ENCODE data around the gene LRP5. TPM values are rescaled to one million over a fixed set of nuclear protein-coding genes. Genes with fewer than 3 reads are reported as not detected.
A peak's percentile ranks its signal among the peaks of the same experiment; 100 is the strongest.

LRP5 gene
- total RNA-seq, 2 experiments from 2014 or later: 2.0 to 2.9 TPM

DNA sequence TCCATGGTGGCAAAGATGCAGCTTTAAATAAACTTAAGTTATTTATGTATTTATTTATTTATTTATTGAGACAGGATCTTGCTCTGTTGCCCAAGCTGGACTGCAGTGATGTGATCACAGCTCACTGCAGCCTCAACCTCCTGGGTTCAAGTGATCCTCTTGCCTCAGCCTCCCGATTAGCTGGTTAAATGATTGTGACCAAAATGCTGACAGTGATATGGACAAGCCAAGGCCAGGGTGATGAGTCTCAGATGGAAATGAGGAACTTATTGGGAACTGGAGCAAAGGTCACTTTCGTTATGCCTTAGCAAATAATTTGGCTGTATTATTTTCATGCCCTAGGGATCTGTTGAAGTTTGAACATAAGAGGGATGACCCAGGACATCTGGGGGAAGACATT, 9.3 kb upstream of the LRP5 start:
- Mint-ChIP-seq H3K4me3 (no peak overlapping the region), H3K9me3 (no peaks in the 10 kb centered on the region), H3K36me3 (ENCODE audit: low read depth) (no peaks in the 10 kb centered on the region), H3K27ac (no peak overlapping the region), H3K4me1 (ENCODE audit: low read depth) (no peaks in the 10 kb centered on the region), H3K27me3 (no peaks in the 10 kb centered on the region)
- H3K27me3 ChIP-seq (ENCODE audit: control insufficient read depth in 1 of 2, insufficient read depth in 2 of 2, low read length in 2 of 2): no peaks in the 10 kb centered on the region
- TF ChIP-seq, protein P1, sequence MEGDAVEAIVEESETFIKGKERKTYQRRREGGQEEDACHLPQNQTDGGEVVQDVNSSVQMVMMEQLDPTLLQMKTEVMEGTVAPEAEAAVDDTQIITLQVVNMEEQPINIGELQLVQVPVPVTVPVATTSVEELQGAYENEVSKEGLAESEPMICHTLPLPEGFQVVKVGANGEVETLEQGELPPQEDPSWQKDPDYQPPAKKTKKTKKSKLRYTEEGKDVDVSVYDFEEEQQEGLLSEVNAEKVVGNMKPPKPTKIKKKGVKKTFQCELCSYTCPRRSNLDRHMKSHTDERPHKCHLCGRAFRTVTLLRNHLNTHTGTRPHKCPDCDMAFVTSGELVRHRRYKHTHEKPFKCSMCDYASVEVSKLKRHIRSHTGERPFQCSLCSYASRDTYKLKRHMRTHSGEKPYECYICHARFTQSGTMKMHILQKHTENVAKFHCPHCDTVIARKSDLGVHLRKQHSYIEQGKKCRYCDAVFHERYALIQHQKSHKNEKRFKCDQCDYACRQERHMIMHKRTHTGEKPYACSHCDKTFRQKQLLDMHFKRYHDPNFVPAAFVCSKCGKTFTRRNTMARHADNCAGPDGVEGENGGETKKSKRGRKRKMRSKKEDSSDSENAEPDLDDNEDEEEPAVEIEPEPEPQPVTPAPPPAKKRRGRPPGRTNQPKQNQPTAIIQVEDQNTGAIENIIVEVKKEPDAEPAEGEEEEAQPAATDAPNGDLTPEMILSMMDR (IDR thresholded peaks at IDR 0.05): no peak
- H3K36me3 ChIP-seq (ENCODE audit: insufficient read depth, low read length): no peaks in the 10 kb centered on the region
- intact Hi-C loops (cut with DNase I, micrococcal nuclease): no loop called here
- ChIA-PET POLR2A (no interaction called here), CTCF (no interaction called here)
- ATAC-seq (ENCODE audit: poor library complexity) (no peak), DNase-seq (peak in 2 of 14 experiments; percentile 9 to 30)
- peaks cover 0 to 8% of the 10 kb centered on the region in 2 experiments for H3K9me3 ChIP-seq (ENCODE audit: control insufficient read depth in 1 of 2, insufficient read depth in 1 of 2, low read length in 2 of 2)
- H3K27ac ChIP-seq (ENCODE audit: low read depth in 1 of 2, low read length in 2 of 2): no peak overlapping the region
- no peak overlapping the region for H3K4me3 ChIP-seq (ENCODE audit: low read length)
- H3K4me1 ChIP-seq (ENCODE audit: insufficient read depth, low read length): peaks cover under 1% of the 10 kb centered on the region

DNA sequence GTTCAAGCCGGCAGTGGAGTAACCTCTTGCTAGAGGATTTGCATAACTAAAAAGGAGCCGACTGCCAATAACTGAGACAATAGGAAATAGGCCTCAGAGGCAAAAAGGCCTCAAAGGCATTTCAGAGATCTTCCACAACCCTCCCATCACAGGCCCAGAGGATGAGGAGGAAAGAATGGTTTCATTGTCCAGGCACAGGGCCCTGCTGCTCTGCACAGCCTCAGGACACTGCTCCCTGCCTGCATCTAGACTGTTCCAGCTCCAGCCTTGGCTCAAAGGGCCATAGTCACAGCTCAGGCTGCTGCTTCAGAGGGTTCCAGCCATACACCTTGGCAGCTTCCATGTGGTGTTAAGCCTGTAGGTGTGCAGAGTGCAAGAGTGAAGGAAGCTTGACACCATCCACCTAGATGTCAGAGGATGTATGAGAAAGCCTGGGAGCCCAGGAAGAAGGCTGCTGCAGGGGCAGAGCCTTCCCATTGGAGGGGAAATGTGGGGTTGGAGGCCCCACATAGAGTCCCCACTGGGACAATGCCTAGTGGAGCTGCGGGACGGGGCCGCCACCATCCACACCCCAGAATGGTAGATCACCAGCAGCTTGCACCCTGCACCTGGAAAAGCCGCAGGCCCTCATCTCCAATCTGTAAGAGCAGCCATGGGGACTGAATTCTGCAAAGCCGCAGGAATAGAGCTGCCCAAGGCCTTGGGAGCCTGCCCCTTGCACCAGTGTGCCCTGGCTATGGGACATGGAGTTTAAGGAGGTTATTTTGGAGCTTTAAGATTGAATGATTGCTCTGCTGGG, 8.2 kb upstream of the LRP5 start:
- H3K27ac ChIP-seq (ENCODE audit: low read depth in 1 of 2, low read length in 2 of 2): no peak overlapping the region
- H3K36me3 Mint-ChIP-seq (ENCODE audit: low read depth): no peaks in the 10 kb centered on the region
- peaks cover 0 to 8% of the 10 kb centered on the region in 2 experiments for H3K9me3 ChIP-seq (ENCODE audit: control insufficient read depth in 1 of 2, insufficient read depth in 1 of 2, low read length in 2 of 2)
- H3K4me1 ChIP-seq (ENCODE audit: insufficient read depth, low read length): no peaks in the 10 kb centered on the region
- no peak overlapping the region for H3K4me3 Mint-ChIP-seq
- intact Hi-C loops (cut with DNase I, micrococcal nuclease): no loop called here
- H3K9me3 Mint-ChIP-seq: no peaks in the 10 kb centered on the region
- ATAC-seq (ENCODE audit: poor library complexity) (no peak), DNase-seq (no peak)
- H3K4me1 Mint-ChIP-seq (ENCODE audit: low read depth): no peaks in the 10 kb centered on the region
- H3K27me3 Mint-ChIP-seq: no peaks in the 10 kb centered on the region
- H3K27me3 ChIP-seq (ENCODE audit: control insufficient read depth in 1 of 2, insufficient read depth in 2 of 2, low read length in 2 of 2): no peaks in the 10 kb centered on the region
- H3K36me3 ChIP-seq (ENCODE audit: insufficient read depth, low read length): no peaks in the 10 kb centered on the region
- ChIA-PET POLR2A (interaction anchor here (0.6 kb wide), 1 partner anchor 47 kb away, joined by 3 read pairs; no protein-coding TSS in a partner anchor), CTCF (no interaction called here)
- H3K27ac Mint-ChIP-seq: no peak overlapping the region
- H3K4me3 ChIP-seq (ENCODE audit: low read length): no peak overlapping the region
- TF ChIP-seq, protein P1 (IDR thresholded peaks at IDR 0.05): no peak

DNA sequence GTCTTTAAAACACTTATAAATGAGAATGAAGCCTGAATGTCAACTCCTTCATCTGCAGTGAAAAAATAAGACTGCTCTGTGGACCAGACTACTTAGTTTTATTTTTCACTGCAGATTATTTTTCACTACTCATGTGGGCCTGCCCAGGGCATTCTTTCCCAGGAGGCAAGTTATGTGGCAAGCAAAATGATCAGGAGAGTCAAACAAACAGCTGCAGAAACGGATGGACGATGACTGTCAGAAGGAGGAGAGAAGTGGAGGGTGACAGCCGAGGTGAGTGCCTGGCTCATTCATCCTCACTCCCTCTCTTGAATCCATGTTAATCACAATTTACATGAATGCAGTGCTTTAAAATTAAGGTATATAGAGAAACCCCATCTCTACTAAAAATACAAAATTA, 5.8 kb upstream of the LRP5 start:
- peaks cover 8% of the 10 kb centered on the region for H3K4me1 Mint-ChIP-seq (ENCODE audit: low read depth)
- peaks cover 0 to 8% of the 10 kb centered on the region in 2 experiments for H3K9me3 ChIP-seq (ENCODE audit: control insufficient read depth in 1 of 2, insufficient read depth in 1 of 2, low read length in 2 of 2)
- H3K4me3 ChIP-seq (ENCODE audit: low read length): no peak overlapping the region
- no peaks in the 10 kb centered on the region for H3K36me3 ChIP-seq (ENCODE audit: insufficient read depth, low read length)
- no peaks in the 10 kb centered on the region for H3K36me3 Mint-ChIP-seq (ENCODE audit: low read depth)
- CTCF ChIA-PET: no interaction called here
- no peaks in the 10 kb centered on the region for H3K27me3 Mint-ChIP-seq
- DNase-seq: no peak
- H3K27me3 ChIP-seq (ENCODE audit: control insufficient read depth in 1 of 2, insufficient read depth in 2 of 2, low read length in 2 of 2): no peaks in the 10 kb centered on the region
- ATAC-seq (ENCODE audit: poor library complexity): no peak
- POLR2A ChIA-PET: no interaction called here
- no peaks in the 10 kb centered on the region for H3K9me3 Mint-ChIP-seq
- H3K4me3 Mint-ChIP-seq: no peak overlapping the region
- intact Hi-C loops (cut with DNase I, micrococcal nuclease): no loop called here
- TF ChIP-seq, protein P1 (IDR thresholded peaks at IDR 0.05): no peak
- H3K4me1 ChIP-seq (ENCODE audit: insufficient read depth, low read length): no peaks in the 10 kb centered on the region
- no peak overlapping the region for H3K27ac ChIP-seq (ENCODE audit: low read depth in 1 of 2, low read length in 2 of 2)
- no peak overlapping the region for H3K27ac Mint-ChIP-seq
